Skeletal muscle cell (primary cell): ENCODE results near the gene NFKB2.

Experiments
- DNase-seq: peaks from one replicate; pipeline ENCODE4 v3.0.0-alpha.2; 2010; ENCODE audit warnings: low read depth
- H3K4me3 ChIP-seq: 2 replicates; pipeline ENCODE4 v1.5.1; 2011; ENCODE audit warnings: low read depth, mild to moderate bottlenecking, control low read depth, low read length, moderate library complexity

NFKB2 gene

DNA sequence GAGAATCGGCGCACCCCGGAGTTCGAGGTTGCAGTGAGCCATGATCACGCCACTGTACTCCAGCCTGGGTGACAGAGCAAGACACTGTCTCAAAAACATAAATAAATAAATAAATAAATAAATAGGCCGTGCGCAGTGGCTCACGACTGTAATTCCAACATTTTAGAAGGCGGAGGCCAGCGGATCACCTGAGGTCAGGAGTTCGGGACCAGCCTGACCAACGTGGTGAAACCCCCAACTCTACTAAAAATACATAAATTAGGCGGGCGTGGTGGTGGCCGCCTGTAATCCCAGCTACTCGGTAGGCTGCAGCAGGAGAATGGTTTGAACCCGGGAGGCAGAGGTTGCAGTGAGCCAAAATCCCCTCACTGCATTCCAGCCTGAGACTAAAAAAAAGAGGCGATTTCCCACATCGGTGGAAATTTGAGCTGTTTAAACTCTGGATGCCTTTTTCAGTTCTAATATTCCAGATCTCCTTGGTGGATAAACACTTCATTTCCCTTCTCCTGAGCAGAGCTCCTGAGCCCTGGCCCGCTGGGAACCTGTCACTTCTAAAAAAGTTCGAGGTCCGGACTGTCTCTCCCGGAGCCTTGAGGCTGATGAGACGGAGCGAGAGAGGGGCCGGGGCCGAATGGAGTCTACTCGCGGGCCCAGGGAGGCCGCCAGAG, 2.0 kb upstream of the NFKB2 start:
- H3K4me3 ChIP-seq: peak overlapping the region; percentile 54
- DNase-seq: no peak

DNA sequence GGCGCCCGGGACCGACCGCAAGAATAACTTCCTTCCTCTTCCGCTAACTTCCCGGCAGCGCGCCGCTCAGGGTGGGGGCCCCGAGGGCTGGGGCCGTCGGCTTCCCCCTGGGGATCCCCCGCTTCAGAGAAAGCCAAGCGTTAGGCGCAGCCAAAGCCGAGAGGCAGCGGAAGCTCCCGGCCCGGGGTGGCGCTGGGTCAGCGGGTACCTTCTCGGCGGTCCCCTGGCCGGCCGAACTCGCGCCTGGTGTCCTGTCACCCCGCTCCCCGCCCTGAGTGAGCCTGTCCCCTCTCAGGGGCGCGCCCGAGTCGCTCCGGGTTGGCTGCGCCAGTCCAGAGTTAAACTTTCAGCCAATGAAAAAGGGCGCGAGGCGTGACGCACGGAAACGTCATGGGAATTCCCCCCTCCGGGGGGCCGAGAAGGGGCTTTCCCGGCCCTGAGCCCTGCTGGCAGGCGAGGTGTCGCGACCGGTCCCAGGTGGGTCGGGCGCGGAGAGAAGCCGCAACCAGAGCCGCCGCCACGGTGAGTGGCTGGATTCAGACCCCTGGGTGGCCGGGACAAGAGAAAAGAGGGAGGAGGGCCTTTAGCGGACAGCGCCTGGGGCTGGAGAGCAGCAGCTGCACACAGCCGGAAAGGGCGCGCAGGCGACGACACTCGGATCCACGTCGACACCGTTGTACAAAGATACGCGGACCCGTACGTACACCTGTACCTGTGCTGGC, 1.3 kb upstream of the NFKB2 start:
- H3K4me3 ChIP-seq: peak overlapping the region; percentile 54
- peak; percentile 73 for DNase-seq

DNA sequence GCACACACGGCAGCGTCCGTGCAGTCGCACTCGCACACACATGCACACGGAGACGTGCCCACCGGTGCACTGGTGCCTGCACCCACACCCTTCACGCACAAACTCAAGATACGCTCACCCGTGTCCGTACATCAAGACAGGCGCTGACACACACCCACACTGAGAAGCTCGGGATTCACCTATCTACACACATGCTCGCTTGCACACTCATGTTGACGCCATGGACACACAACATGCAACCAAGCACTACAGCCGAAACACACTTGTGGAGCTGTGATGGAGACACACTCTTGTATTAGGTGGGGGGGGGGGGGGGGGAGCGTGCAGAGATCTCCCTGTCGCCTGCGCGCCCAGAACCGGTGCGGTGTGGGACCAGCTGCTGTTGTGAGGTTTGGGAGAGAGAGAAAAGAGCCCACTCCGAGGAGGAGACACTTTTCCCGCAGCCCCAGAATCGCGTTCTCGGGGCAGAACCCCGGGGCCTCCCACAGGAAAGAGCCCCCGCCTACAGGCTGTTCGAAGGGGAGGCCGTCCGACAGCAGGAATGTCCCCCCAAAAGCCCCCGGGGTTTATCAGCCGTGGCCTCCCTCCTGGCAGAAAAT, 605 bp upstream of the NFKB2 start:
- no peak for DNase-seq
- peak overlapping the region; percentile 54 for H3K4me3 ChIP-seq

DNA sequence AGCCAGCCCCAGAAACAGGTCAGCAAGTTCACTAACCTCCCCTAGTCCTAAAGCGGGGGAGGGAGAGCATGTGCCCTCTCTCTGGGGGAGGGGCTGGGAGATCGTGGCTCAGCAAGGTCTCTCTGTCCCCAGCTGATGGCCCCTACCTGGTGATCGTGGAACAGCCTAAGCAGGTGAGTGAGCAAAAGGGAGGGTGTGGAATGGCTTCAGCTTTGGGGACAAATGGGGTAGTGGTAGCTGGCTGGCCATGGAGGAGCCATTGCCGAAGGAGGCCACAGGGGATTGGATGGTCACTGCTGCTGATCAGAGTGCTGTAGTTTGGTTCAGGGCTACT, 779 bp downstream of the NFKB2 start:
- peak overlapping the region; percentile 54 for H3K4me3 ChIP-seq
- DNase-seq: no peak

DNA sequence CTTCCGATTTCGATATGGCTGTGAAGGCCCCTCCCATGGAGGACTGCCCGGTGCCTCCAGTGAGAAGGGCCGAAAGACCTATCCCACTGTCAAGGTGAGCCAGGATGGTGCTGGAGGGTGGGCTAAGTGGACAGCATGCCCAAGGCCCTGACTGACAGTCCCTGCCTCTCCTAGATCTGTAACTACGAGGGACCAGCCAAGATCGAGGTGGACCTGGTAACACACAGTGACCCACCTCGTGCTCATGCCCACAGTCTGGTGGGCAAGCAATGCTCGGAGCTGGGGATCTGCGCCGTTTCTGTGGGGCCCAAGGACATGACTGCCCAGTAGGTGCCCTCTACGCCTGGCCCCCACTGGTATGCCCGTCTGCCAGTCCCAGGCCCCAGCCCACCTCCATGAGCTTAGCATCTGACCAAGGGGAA, 1.2 kb downstream of the NFKB2 start:
- DNase-seq: no peak
- H3K4me3 ChIP-seq: peak overlapping the region; percentile 54

DNA sequence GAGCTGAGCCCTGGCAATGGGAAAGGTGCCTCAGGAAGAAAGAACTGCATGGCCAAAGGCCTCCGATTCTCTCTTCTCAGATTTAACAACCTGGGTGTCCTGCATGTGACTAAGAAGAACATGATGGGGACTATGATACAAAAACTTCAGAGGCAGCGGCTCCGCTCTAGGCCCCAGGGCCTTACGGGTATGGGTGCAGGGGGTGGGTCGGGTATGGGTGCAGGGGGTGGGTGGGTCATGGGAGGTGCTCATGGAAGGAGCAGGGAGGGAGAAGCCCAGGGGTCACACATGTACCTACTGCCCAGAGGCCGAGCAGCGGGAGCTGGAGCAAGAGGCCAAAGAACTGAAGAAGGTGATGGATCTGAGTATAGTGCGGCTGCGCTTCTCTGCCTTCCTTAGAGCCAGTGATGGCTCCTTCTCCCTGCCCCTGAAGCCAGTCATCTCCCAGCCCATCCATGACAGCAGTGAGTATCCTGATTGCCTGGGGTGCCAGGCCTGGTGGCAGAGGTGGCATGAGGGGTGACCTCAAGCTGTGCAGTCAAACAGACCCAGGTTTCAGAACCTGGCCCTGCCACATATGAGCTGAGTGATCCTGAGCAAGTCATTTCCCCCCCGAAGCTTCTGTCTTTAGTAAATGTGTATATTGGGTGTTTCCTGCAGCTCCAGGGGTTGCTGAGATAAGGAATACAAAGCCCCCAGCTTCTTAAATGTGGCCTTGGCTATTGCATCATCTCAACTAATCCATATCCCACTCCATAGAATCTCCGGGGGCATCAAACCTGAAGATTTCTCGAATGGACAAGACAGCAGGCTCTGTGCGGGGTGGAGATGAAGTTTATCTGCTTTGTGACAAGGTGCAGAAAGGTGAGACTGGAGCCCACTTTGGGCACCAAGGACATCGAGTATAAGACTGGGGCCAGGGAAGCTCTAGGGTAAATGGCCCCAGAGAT, 2.0 kb downstream of the NFKB2 start:
- H3K4me3 ChIP-seq: no peak overlapping the region
- DNase-seq: no peak

DNA sequence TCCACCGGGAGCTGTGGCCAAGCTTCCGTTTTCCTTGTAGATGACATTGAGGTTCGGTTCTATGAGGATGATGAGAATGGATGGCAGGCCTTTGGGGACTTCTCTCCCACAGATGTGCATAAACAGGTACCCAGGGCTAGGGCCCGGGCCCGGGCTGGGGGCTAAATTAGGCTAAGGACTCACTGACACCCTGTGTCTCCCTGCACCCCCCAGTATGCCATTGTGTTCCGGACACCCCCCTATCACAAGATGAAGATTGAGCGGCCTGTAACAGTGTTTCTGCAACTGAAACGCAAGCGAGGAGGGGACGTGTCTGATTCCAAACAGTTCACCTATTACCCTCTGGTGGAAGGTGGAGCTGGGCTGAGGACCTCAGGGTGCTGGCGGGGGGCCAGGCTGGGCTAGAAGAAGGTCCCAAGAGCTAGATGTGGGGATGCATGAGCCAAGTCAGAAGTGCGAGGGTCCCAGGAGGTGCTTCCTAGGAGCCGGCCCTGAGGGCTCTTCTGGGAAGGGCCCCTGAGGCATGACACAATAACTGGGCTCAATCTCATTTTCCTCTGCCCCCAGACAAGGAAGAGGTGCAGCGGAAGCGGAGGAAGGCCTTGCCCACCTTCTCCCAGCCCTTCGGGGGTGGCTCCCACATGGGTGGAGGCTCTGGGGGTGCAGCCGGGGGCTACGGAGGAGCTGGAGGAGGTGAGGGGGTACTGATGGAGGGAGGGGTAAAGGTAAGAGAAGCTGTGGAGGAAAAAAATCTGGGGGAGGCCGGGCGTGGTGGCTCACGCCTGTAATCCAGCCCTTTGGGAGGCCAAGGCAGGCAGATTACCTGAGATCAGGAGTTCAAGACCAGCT, 2.9 kb downstream of the NFKB2 start:
- no peak overlapping the region for H3K4me3 ChIP-seq
- DNase-seq: no peak

DNA sequence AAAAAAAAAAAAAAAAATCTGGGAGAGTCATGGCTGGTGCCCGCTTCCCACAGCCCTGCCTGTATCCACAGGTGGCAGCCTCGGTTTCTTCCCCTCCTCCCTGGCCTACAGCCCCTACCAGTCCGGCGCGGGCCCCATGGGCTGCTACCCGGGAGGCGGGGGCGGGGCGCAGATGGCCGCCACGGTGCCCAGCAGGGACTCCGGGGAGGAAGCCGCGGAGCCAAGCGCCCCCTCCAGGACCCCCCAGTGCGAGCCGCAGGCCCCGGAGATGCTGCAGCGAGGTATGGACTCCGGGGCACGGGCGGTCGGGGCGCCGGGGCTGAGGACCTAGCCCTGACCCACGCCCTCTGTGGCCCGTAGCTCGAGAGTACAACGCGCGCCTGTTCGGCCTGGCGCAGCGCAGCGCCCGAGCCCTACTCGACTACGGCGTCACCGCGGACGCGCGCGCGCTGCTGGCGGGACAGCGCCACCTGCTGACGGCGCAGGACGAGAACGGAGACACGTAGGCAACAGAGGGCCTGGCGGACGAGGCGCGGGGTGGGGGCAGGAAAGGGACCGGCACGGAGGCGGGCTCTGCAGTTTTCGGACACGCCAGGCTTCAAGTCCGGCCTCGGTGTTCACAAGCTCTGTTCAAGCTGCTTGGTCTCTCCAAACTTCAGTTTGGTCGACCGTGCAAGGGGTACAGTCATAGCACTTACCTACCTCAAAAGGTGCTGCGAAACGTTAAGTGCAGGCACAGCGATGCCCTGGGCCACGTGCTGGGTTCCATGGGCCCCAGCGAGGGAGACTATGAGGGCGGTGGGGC, 3.9 kb downstream of the NFKB2 start:
- no peak for DNase-seq
- peak overlapping the region; percentile 57 for H3K4me3 ChIP-seq

DNA sequence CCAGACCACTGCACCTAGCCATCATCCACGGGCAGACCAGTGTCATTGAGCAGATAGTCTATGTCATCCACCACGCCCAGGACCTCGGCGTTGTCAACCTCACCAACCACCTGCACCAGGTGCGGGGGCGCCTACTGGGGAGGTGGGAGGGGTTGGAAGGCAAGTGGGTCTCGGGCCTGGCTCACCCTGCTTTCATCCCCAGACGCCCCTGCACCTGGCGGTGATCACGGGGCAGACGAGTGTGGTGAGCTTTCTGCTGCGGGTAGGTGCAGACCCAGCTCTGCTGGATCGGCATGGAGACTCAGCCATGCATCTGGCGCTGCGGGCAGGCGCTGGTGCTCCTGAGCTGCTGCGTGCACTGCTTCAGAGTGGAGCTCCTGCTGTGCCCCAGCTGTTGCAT, 4.6 kb downstream of the NFKB2 start:
- H3K4me3 ChIP-seq: no peak overlapping the region
- DNase-seq: no peak

DNA sequence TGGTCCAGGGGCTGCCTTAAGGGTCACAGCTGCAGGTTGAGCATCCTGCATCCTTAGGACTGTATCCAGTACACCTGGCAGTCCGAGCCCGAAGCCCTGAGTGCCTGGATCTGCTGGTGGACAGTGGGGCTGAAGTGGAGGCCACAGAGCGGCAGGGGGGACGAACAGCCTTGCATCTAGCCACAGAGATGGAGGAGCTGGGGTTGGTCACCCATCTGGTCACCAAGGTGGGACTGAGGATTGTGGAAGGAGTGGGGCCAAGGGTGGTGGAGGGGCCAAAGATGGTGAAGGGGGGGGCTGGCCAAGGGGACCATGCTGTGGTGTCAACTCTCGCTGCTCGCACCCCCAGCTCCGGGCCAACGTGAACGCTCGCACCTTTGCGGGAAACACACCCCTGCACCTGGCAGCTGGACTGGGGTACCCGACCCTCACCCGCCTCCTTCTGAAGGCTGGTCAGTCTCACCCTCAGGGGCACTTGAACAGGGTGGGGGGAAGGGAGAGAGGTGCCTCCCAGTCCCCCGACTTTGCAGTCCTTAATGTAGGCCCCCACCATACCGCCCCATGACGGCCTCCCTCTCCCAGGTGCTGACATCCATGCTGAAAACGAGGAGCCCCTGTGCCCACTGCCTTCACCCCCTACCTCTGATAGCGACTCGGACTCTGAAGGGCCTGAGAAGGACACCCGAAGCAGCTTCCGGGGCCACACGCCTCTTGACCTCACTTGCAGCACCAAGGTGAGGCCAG, 5.3 kb downstream of the NFKB2 start:
- no peak for DNase-seq
- no peak overlapping the region for H3K4me3 ChIP-seq

DNA sequence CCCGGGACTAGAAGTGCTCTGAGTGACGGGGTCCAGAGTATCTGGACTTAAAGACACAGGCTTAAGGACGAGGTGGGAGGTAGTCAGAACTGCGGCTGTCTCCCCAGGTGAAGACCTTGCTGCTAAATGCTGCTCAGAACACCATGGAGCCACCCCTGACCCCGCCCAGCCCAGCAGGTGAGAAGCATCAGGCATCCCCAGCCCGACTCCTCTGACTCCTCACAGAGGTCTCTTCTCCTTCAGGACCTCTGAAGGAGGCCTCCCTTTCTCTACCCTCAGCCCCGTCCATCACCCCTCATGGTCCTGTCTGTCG, 5.8 kb downstream of the NFKB2 start:
- no peak for DNase-seq
- H3K4me3 ChIP-seq: no peak overlapping the region

DNA sequence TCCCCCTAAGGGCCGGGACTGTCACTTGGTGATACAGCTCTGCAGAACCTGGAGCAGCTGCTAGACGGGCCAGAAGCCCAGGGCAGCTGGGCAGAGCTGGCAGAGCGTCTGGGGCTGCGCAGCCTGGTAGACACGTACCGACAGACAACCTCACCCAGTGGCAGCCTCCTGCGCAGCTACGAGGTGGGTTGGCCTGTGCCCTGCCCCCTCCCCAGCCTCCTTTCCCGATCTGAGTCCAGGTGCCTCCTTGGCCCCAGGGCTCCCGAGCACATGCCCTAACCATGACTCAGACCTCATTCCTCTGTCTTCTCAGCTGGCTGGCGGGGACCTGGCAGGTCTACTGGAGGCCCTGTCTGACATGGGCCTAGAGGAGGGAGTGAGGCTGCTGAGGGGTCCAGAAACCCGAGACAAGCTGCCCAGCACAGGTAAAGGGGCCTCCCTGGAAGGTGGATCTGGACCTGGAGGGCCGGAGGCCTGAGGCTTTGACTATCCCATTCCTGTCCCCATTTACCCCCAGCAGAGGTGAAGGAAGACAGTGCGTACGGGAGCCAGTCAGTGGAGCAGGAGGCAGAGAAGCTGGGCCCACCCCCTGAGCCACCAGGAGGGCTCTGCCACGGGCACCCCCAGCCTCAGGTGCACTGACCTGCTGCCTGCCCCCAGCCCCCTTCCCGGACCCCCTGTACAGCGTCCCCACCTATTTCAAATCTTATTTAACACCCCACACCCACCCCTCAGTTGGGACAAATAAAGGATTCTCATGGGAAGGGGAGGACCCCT, 6.4 kb downstream of the NFKB2 start:
- no peak for DNase-seq

DNA sequence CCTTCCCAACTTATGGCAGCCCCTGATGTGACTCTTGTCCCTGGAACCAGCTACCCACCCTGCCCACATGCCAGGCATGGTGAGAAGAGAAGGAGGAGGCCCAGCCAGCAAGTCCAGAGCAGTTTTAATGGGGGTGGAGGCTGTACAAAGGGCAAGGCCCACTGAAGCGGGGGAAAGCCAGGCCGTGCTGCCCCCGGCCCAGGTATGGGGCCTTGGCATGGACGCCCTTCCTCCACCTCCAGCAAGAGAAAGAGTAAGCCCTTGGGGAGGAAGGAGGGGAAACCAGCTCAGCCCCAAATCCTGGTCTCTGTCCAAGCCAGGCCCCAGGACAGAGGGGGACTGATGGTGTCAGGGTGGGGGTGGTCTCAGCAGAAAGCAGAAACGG, 7.0 kb downstream of the NFKB2 start:
- no peak overlapping the region for H3K4me3 ChIP-seq
- DNase-seq: no peak

More for the DNA sequence above, 6.4 kb downstream of the NFKB2 start:
- no peak overlapping the region for H3K4me3 ChIP-seq

DNA sequence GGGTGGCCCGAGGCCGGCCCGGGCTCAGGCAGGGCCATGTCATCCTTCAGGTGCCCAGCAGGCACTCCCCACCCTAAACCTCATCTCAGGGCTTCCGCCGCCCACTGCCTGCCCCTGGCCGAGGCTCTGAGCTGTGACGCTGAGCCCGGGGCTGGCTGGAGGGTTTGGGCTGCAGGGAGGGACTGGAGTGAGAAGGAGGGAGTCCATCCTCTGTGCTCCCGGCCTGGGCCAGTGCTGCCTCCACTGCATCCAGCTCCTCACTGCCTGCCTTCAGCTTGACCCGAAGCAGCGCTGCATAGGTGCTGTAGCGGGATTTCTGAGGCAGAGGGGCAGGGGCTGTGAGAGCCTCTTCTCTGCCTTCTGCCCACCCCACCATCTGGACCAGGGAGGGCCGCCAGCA, 7.6 kb downstream of the NFKB2 start:
- H3K4me3 ChIP-seq: no peak overlapping the region
- DNase-seq: no peak

DNA sequence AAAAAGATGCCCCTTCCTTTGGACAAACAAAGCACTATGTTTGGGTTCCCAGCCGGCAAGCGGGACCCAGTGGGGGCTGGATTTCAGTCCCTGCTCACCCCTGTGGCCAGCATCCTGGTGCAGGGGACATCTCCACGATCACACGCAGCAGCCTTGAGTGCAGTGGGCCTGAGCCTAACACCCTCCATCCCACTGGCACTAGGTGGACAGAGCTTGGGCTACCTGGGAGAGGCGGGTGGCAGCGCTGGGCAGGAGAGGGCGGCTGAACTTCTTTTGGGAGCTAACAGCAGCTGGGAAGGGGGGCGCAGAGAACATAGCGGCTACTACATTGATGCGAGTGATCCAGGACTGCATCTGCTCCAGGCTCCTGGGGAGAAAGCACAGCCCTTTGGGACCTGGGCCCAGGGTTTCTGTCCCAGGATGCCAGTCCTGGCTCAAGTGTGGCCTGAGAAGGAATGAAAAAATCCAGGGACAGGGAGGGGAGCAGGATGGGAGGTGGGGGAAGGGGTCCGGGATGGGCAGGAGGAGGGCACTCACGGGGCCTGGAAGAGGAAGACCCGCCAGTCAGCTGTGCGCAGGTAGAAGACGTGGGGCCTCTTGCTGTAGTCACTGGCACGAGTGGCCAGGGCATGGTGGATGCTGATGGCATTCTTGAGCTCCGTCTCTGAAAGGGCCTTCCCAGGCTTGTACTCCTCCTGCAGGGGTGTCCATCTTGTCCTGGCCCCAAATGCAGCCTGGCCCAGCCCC, 9.0 kb downstream of the NFKB2 start:
- no peak overlapping the region for H3K4me3 ChIP-seq
- no peak for DNase-seq

DNA sequence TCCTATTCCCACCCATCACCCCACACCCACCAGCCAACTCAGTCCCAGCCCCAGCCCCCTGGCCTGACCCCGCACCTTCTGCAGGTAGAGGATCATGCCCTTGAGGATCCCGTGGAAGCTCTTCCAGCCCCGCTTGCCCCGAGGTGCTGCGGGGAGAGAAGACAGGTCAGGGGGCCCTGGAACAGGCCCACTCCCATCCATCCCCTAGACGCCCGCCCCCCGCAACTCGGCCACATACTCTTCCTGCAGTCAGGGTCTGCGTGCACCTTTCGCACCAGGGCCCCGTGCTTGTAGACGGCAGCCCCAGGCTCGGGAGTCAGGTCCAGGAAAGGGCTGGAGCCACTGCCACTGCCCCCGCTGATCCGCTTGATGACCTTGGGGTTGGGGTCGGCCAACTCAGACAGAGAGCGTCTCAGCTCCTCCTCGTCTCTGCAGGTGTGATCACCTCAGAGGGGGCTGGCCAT, 9.6 kb downstream of the NFKB2 start:
- H3K4me3 ChIP-seq: no peak overlapping the region
- no peak for DNase-seq
